Upper lobe of right lung (tissue), 1 donor: ENCODE data around the gene TSKU. TPM values are rescaled to one million over a fixed set of nuclear protein-coding genes. Genes with fewer than 3 reads are reported as not detected.

Experiments used
- ATAC-seq: fragments of 200-7000 bp; cut with Tn5 transposase; one replicate; pipeline ENCODE4 v1.9.1; 2020; ENCODE audit warnings: mild to moderate bottlenecking, moderate library complexity
- DNase-seq: peaks from one replicate; pipeline ENCODE4 v3.0.0-alpha.2; 2020
- H3K27ac ChIP-seq: fragments of 200-600 bp; one replicate; pipeline ENCODE4 v1.8.0; 2022
- H3K27me3 ChIP-seq: fragments of 200-600 bp; one replicate; pipeline ENCODE4 v1.8.0; 2022; ENCODE audit warnings: mild to moderate bottlenecking
- H3K36me3 ChIP-seq: fragments of 200-600 bp; one replicate; pipeline ENCODE4 v1.8.0; 2022
- H3K4me1 ChIP-seq: fragments of 200-600 bp; one replicate; pipeline ENCODE4 v1.8.0; 2022
- H3K4me3 ChIP-seq: fragments of 200-600 bp; one replicate; pipeline ENCODE4 v1.8.0; 2022; ENCODE audit warnings: mild to moderate bottlenecking
- H3K9me3 ChIP-seq: fragments of 200-600 bp; one replicate; pipeline ENCODE4 v1.8.0; 2022
- CTCF ChIP-seq: fragments of 200-600 bp; IDR thresholded peaks from one replicate; pipeline ENCODE4 v1.8.0; 2022; ENCODE audit warnings: antibody characterized with exemption
- intact Hi-C: fragments of 100-400 bp; cut with DNase I; formaldehyde crosslinking; loops from one replicate; pipeline ENCODE4 v1.11.0; 2022
- total RNA-seq: library from RNA; stranded (reverse); fragmentation: NEBNext Ultra II Directional; extraction: Animal tissue kit (Norgen Biotek cat#: 25700); gene quantifications from one replicate; pipeline ENCODE4 v1.2.1, GENCODE V29; 2021
- donor health status: DM: no; HTN: yes; CAD: no; lungs with severe emphysema.

Gene TSKU
- total RNA-seq, 1 donor from 2014 or later, result 18.1 TPM

GRCh38 chr11:76753950-76754349, 29.2 kb upstream of the TSKU start:
- TF ChIP-seq CTCF, result no peak
- ATAC-seq (no peak), DNase-seq (no peak)
- no peaks in the 10 kb centered on the region for H3K36me3 ChIP-seq
- H3K4me1 ChIP-seq, result peaks cover 13% of the 10 kb centered on the region
- no peak overlapping the region for H3K4me3 ChIP-seq
- H3K9me3 ChIP-seq, result no peaks in the 10 kb centered on the region
- no peak overlapping the region for H3K27ac ChIP-seq
- H3K27me3 ChIP-seq, result no peaks in the 10 kb centered on the region
- intact Hi-C loops, result no loop called here

- Histone ChIP-seq H3K4me3 (no peak overlapping the region), H3K36me3 (no peaks in the 10 kb centered on the region), H3K9me3 (no peaks in the 10 kb centered on the region), H3K27ac (no peak overlapping the region), H3K4me1 (peaks cover 13% of the 10 kb centered on the region), H3K27me3 (no peaks in the 10 kb centered on the region)
- DNase-seq (no peak), ATAC-seq (no peak)
- no peak for TF ChIP-seq CTCF
- intact Hi-C loops, result no loop called here
These were observed 26.8 kb upstream of the TSKU start for GRCh38 chr11:76756341-76756741.

GRCh38 chr11:76758311-76758710, 24.8 kb upstream of the TSKU start:
- no peak for TF ChIP-seq CTCF
- Histone ChIP-seq H3K27me3 (no peaks in the 10 kb centered on the region), H3K27ac (no peak overlapping the region), H3K36me3 (no peaks in the 10 kb centered on the region), H3K9me3 (no peaks in the 10 kb centered on the region), H3K4me1 (peaks cover 9% of the 10 kb centered on the region), H3K4me3 (no peak overlapping the region)
- ATAC-seq (no peak), DNase-seq (no peak)
- intact Hi-C loops, result no loop called here

GRCh38 chr11:76759092-76759491, 24.1 kb upstream of the TSKU start:
- no peak for TF ChIP-seq CTCF
- Histone ChIP-seq H3K4me1 (peaks cover 14% of the 10 kb centered on the region), H3K27ac (no peak overlapping the region), H3K36me3 (no peaks in the 10 kb centered on the region), H3K9me3 (no peaks in the 10 kb centered on the region), H3K4me3 (no peak overlapping the region), H3K27me3 (no peaks in the 10 kb centered on the region)
- no peak for ATAC-seq
- DNase-seq, result no peak
- intact Hi-C loops, result no loop called here

GRCh38 chr11:76759517-76759916, 23.6 kb upstream of the TSKU start:
- no peak for DNase-seq
- ATAC-seq, result no peak
- no peaks in the 10 kb centered on the region for H3K27me3 ChIP-seq
- peaks cover 18% of the 10 kb centered on the region for H3K4me1 ChIP-seq
- TF ChIP-seq CTCF, result no peak
- H3K36me3 ChIP-seq, result no peaks in the 10 kb centered on the region
- intact Hi-C loops, result no loop called here
- no peaks in the 10 kb centered on the region for H3K9me3 ChIP-seq
- H3K27ac ChIP-seq, result no peak overlapping the region
- no peak overlapping the region for H3K4me3 ChIP-seq

GRCh38 chr11:76760236-76760635, 22.9 kb upstream of the TSKU start:
- ATAC-seq (no peak), DNase-seq (no peak)
- no peak overlapping the region for H3K27ac ChIP-seq
- H3K4me1 ChIP-seq, result peaks cover 19% of the 10 kb centered on the region
- intact Hi-C loops, result no loop called here
- H3K9me3 ChIP-seq, result no peaks in the 10 kb centered on the region
- no peaks in the 10 kb centered on the region for H3K36me3 ChIP-seq
- TF ChIP-seq CTCF, result no peak
- no peak overlapping the region for H3K4me3 ChIP-seq
- no peaks in the 10 kb centered on the region for H3K27me3 ChIP-seq
